K562 (cell line): ENCODE measurements around the gene CEMP1. TPM values are rescaled to one million over a fixed set of nuclear protein-coding genes. Genes with fewer than 3 reads are reported as not detected.

Experiments used
- CREBBP ChIP-seq: IDR thresholded peaks from one replicate; pipeline ENCODE4 v1.6.1; 2012; ENCODE audit warnings: low read depth, mild to moderate bottlenecking, control low read depth, inconsistent platforms, low read length
- FOXK2 ChIP-seq, 2 experiments: fragments of 450-650 bp; IDR thresholded peaks in 1 of 2; conservative IDR thresholded peaks in 1 of 2; 2 replicates each; pipeline ENCODE4 v1.6.1; 2016; ENCODE audit warnings: low read depth in 2 of 2, mild to moderate bottlenecking in 1 of 2
- FUS ChIP-seq: fragments of 200-400 bp; formaldehyde crosslinking; optimal IDR thresholded peaks from 2 replicates; pipeline ENCODE3; 2017; ENCODE audit warnings: low read depth, low read length
- GABPA ChIP-seq: fragments of 200-800 bp; sonication (Bioruptor generic); conservative IDR thresholded peaks from 2 replicates; pipeline ENCODE4 v1.6.1; 2016; ENCODE audit warnings: low read depth, missing genetic modification characterization, missing compliant biosample characterization
- HDAC6 ChIP-seq: IDR thresholded peaks from 2 replicates; pipeline ENCODE4 v1.6.1; 2012; ENCODE audit warnings: low read depth, mild to moderate bottlenecking, control low read depth, inconsistent platforms, low read length, moderate library complexity
- MIER1 ChIP-seq: fragments of 450-650 bp; IDR thresholded peaks from 2 replicates; pipeline ENCODE4 v1.6.1; 2016; ENCODE audit warnings: antibody characterized with exemption, mild to moderate bottlenecking, low read depth
- NR2F6 ChIP-seq: fragments of 450-650 bp; formaldehyde crosslinking; IDR thresholded peaks from 2 replicates; pipeline ENCODE4 v1.4.0; 2020; ENCODE audit warnings: mild to moderate bottlenecking
- RNF219 ChIP-seq: fragments of 250-450 bp; sonication (Bioruptor Pico); IDR thresholded peaks from 2 replicates; pipeline ENCODE4 v1.5.0; 2022; ENCODE audit warnings: mild to moderate bottlenecking
- TBP ChIP-seq: optimal IDR thresholded peaks from 2 replicates; pipeline ENCODE3; 2011; ENCODE audit warnings: low read depth, low read length, improper control_type of control experiment
- TCF3 ChIP-seq: sonication (generic); formaldehyde crosslinking; IDR thresholded peaks from 2 replicates; pipeline ENCODE4 v1.4.0; 2020; ENCODE audit warnings: mild to moderate bottlenecking, missing genetic modification reagents
- THAP7 ChIP-seq: fragments of 250-450 bp; sonication (Bioruptor Pico); IDR thresholded peaks from 2 replicates; pipeline ENCODE4 v1.5.0; 2021
- ZNF253 ChIP-seq: fragments of 250-450 bp; sonication (Bioruptor Pico); conservative IDR thresholded peaks from 2 replicates; pipeline ENCODE4 v1.6.1; 2021; ENCODE audit warnings: mild to moderate bottlenecking
- ZNF318 ChIP-seq, 2 experiments: fragments of 450-650 bp; IDR thresholded peaks; 2 replicates each; pipeline ENCODE4 v1.6.1; 2016; ENCODE audit warnings: mild to moderate bottlenecking in 2 of 2, borderline replicate concordance in 1 of 2, low read depth in 1 of 2, moderate library complexity in 1 of 2
- ZNF512 ChIP-seq: IDR thresholded peaks from 2 replicates; pipeline ENCODE4 v1.6.1; 2016; ENCODE audit warnings: missing genetic modification characterization, missing compliant biosample characterization
- polyA plus RNA-seq, 8 experiments: library from polyadenylated mRNA; depleted of rRNA in 4 of 8; stranded (reverse) in 5 of 8; unstranded in 3 of 8; fragments of >200 nt; fragmentation: Nextera tagmentation in 2 of 8; fragmentation: Illumina TruSeq in 1 of 8; extraction: Ambion mirVana in 2 of 8; extraction: Trizol in 1 of 8; gene quantifications; 2 replicates each; pipeline versions ENCODE4 v1.2.1 to v1.2.3, GENCODE V29; 2011 to 2014; ENCODE audit warnings: inconsistent platforms in 1 of 8, missing spikeins in 1 of 8
- total RNA-seq, 7 experiments: library from RNA; depleted of rRNA in 6 of 7; stranded (reverse); fragments of >200 nt in 6 of 7; fragmentation: Illumina TruSeq in 2 of 7; extraction: Trizol in 2 of 7; gene quantifications; 2 replicates each; pipeline versions ENCODE4 v1.2.1 to v1.2.3, GENCODE V29; 2011 to 2021; ENCODE audit warnings: low replicate concordance in 1 of 7

The CEMP1 gene
- total and polyA plus RNA-seq, 9 of the 15 experiments (the other 6 are each of a cell fraction or from before 2014, with no cell fraction given) = 0.05 to 0.45 TPM; not detected in 7

- TF ChIP-seq ZNF318 (IDR thresholded peaks at IDR 0.05; ENCODE audit: borderline replicate concordance in 1 of 2, low read depth in 1 of 2) (no peak), TBP (peak; percentile 62), GABPA (tag) (peak; percentile 97), TCF3 (CRISPR knock-in tag) (no peak), CREBBP (no peak), FOXK2 (conservative IDR thresholded peaks at IDR 0.05 in 1 of 2, IDR thresholded peaks at IDR 0.05 in 1 of 2; ENCODE audit: low read depth in 2 of 2) (no peak), THAP7 (CRISPR knock-in tag) (no peak), ZNF512 (tag) (no peak), HDAC6 (no peak), RNF219 (CRISPR knock-in tag) (no peak), MIER1 (0 out of 2 replicates have a peak, but pooled peaks have one; percentile 11), ZNF253 (CRISPR knock-in tag) (no peak), FUS (no peak), NR2F6 (CRISPR knock-in tag) (no peak)
Observed at GRCh38 chr16:2537451-2538379, 6.5 kb upstream of the CEMP1 start, which contains the start of gene PDPK1 (continued).
